Hepatocyte (in vitro differentiated cells): ENCODE measurements around the gene PYROXD2. TPM values are rescaled to one million over a fixed set of nuclear protein-coding genes. Genes with fewer than 3 reads are reported as not detected.
"Not testable (repeated sequence)": the region's sequence is repeated elsewhere in the genome, so short reads cannot be mapped to it uniquely, and the experiment has no call there.

ENCODE experiments used
- DNase-seq: peaks from one replicate; pipeline ENCODE4 v3.0.0-alpha.2; 2016; ENCODE audit warnings: low spot score
- H2AFZ ChIP-seq: fragments of 200-600 bp; sonication (generic); 2 replicates; pipeline ENCODE4 v1.6.0; 2016; ENCODE audit warnings: antibody characterized with exemption, mild to moderate bottlenecking
- H3K27ac ChIP-seq: fragments of 200-600 bp; sonication (generic); 2 replicates; pipeline ENCODE4 v1.5.1; 2016; ENCODE audit warnings: mild to moderate bottlenecking
- H3K27me3 ChIP-seq: fragments of 200-600 bp; sonication (generic); 2 replicates; pipeline ENCODE4 v1.6.1; 2016
- H3K36me3 ChIP-seq: fragments of 200-600 bp; sonication (generic); replicated peaks from 2 replicates; pipeline ENCODE4 v1.5.1; 2016; ENCODE audit warnings: low read depth; ENCODE audit not compliant: insufficient read depth
- H3K4me1 ChIP-seq: fragments of 200-600 bp; sonication (generic); 2 replicates; pipeline ENCODE4 v1.5.1; 2016; ENCODE audit warnings: mild to moderate bottlenecking, moderate library complexity; ENCODE audit not compliant: insufficient read depth
- H3K4me2 ChIP-seq: fragments of 200-600 bp; sonication (generic); 2 replicates; pipeline ENCODE4 v1.6.0; 2016
- H3K4me3 ChIP-seq: fragments of 200-600 bp; sonication (generic); 2 replicates; pipeline ENCODE4 v1.5.1; 2016; ENCODE audit warnings: mild to moderate bottlenecking
- H3K79me2 ChIP-seq: fragments of 200-600 bp; sonication (generic); 2 replicates; pipeline ENCODE4 v1.6.0; 2017; ENCODE audit warnings: mild to moderate bottlenecking
- H3K9me2 ChIP-seq: fragments of 200-600 bp; sonication (generic); replicated peaks from 2 replicates; pipeline ENCODE4 v1.6.0; 2017; ENCODE audit warnings: mild to moderate bottlenecking; ENCODE audit not compliant: insufficient read depth
- H3K9me3 ChIP-seq: fragments of 200-600 bp; sonication (generic); 2 replicates; pipeline ENCODE4 v1.5.1; 2016; ENCODE audit warnings: low read depth, mild to moderate bottlenecking
- H4K20me1 ChIP-seq: fragments of 200-600 bp; sonication (generic); 2 replicates; pipeline ENCODE4 v1.6.0; 2016; ENCODE audit warnings: mild to moderate bottlenecking; ENCODE audit not compliant: insufficient read depth, poor library complexity, severe bottlenecking
- CTCF ChIP-seq: fragments of 200-600 bp; sonication (generic); IDR thresholded peaks from 2 replicates; pipeline ENCODE4 v1.5.1; 2016; ENCODE audit warnings: antibody characterized with exemption, mild to moderate bottlenecking; ENCODE audit not compliant: poor library complexity
- EZH2 ChIP-seq: fragments of 200-600 bp; sonication (generic); IDR thresholded peaks from 2 replicates; pipeline ENCODE4 v1.6.1; 2016; ENCODE audit warnings: antibody characterized with exemption, mild to moderate bottlenecking, borderline replicate concordance
- EZH2phosphoT487 ChIP-seq: fragments of 200-600 bp; sonication (generic); IDR thresholded peaks from one replicate; pipeline ENCODE4 v1.6.1; 2018; ENCODE audit warnings: antibody characterized with exemption, mild to moderate bottlenecking, low read depth, moderate library complexity; ENCODE audit not compliant: unreplicated experiment, severe bottlenecking
- WGBS: methylation state at CpG from one replicate; pipeline ENCODE4 v1.1.6; 2016; ENCODE audit warnings: low lambda C conversion rate; ENCODE audit errors: missing lambda C conversion rate; 5-methylcytosine and 5-hydroxymethylcytosine counted together
- polyA plus RNA-seq: library from polyadenylated mRNA; unstranded; fragments of >200 nt; fragmentation: Nextera tagmentation; extraction: Ambion mirVana; gene quantifications from 2 replicates; pipeline ENCODE4 v1.2.1, GENCODE V29; 2016
- total RNA-seq: library from RNA; depleted of rRNA; stranded (reverse); fragments of >200 nt; gene quantifications from 2 replicates; pipeline ENCODE4 v1.2.3, GENCODE V29; 2014

The PYROXD2 gene
- total and polyA plus RNA-seq, 2 experiments from 2014 or later = 9.7 to 11.6 TPM

GRCh38 chr10:98388101-98388655 lies 26.8 kb downstream of the PYROXD2 start:
- H3K27ac ChIP-seq = no peak overlapping the region
- no peaks in the 10 kb centered on the region for H3K79me2 ChIP-seq
- H3K27me3 ChIP-seq = no peaks in the 10 kb centered on the region
- no peak overlapping the region for H2AFZ ChIP-seq
- no peaks in the 10 kb centered on the region for H3K9me2 ChIP-seq
- no peak overlapping the region for H3K4me2 ChIP-seq
- H3K4me3 ChIP-seq = no peak overlapping the region
- H4K20me1 ChIP-seq = no peaks in the 10 kb centered on the region
- DNase-seq = no peak
- WGBS = 88% methylated on average over 13 of the region's 13 CpGs
- H3K9me3 ChIP-seq = no peaks in the 10 kb centered on the region
- no peaks in the 10 kb centered on the region for H3K36me3 ChIP-seq
- no peaks in the 10 kb centered on the region for H3K4me1 ChIP-seq
- TF ChIP-seq EZH2 = no peak
- no peak for TF ChIP-seq CTCF
- TF ChIP-seq EZH2phosphoT487 = no peak

GRCh38 chr10:98384531-98385133 lies 30.4 kb downstream of the PYROXD2 start:
- no peaks in the 10 kb centered on the region for H3K79me2 ChIP-seq
- TF ChIP-seq EZH2phosphoT487 = no peak
- no peak for TF ChIP-seq EZH2
- TF ChIP-seq CTCF = no peak
- no peak overlapping the region for H2AFZ ChIP-seq
- no peak overlapping the region for H3K4me2 ChIP-seq
- no peaks in the 10 kb centered on the region for H3K27me3 ChIP-seq
- 97% methylated on average over 9 of the region's 9 CpGs for WGBS
- H4K20me1 ChIP-seq = no peaks in the 10 kb centered on the region
- no peaks in the 10 kb centered on the region for H3K36me3 ChIP-seq
- H3K9me3 ChIP-seq = no peaks in the 10 kb centered on the region
- H3K9me2 ChIP-seq = no peaks in the 10 kb centered on the region
- no peaks in the 10 kb centered on the region for H3K4me1 ChIP-seq
- no peak overlapping the region for H3K27ac ChIP-seq
- no peak overlapping the region for H3K4me3 ChIP-seq
- no peak for DNase-seq

- WGBS = 86% methylated on average over 6 of the region's 6 CpGs
Measured at GRCh38 chr10:98383869-98384268, 31.1 kb downstream of the PYROXD2 start.

GRCh38 chr10:98383134-98383667 lies 31.8 kb downstream of the PYROXD2 start:
- 87% methylated on average over 7 of the region's 7 CpGs for WGBS
- not testable (repeated sequence) for H3K9me2 ChIP-seq, DNase-seq, H3K27ac ChIP-seq, H3K4me3 ChIP-seq, H3K4me2 ChIP-seq, H3K9me3 ChIP-seq, H2AFZ ChIP-seq, H3K79me2 ChIP-seq, H3K4me1 ChIP-seq, H3K27me3 ChIP-seq, H3K36me3 ChIP-seq, H4K20me1 ChIP-seq

More at GRCh38 chr10:98383869-98384268, 31.1 kb downstream of the PYROXD2 start:
- no peaks in the 10 kb centered on the region for H3K36me3 ChIP-seq
- H3K4me3 ChIP-seq = no peak overlapping the region
- H3K79me2 ChIP-seq = no peaks in the 10 kb centered on the region
- H3K9me2 ChIP-seq = no peaks in the 10 kb centered on the region
- no peaks in the 10 kb centered on the region for H3K27me3 ChIP-seq
- TF ChIP-seq EZH2 (no peak), CTCF (no peak), EZH2phosphoT487 (no peak)
- H3K9me3 ChIP-seq = no peaks in the 10 kb centered on the region
- DNase-seq = no peak
- H3K4me2 ChIP-seq = no peak overlapping the region
- no peaks in the 10 kb centered on the region for H3K4me1 ChIP-seq
- H2AFZ ChIP-seq = no peak overlapping the region
- H4K20me1 ChIP-seq = no peaks in the 10 kb centered on the region
- H3K27ac ChIP-seq = no peak overlapping the region
